ENCODE results near the gene TTC7B. TPM values are rescaled to one million over a fixed set of nuclear protein-coding genes. Genes with fewer than 3 reads are reported as not detected.

TTC7B gene
- total and polyA plus RNA-seq, 2 of the 13 experiments (the other 11 are each of a cell fraction or from before 2014, with no cell fraction given), result 1.3 to 3.2 TPM

DNA sequence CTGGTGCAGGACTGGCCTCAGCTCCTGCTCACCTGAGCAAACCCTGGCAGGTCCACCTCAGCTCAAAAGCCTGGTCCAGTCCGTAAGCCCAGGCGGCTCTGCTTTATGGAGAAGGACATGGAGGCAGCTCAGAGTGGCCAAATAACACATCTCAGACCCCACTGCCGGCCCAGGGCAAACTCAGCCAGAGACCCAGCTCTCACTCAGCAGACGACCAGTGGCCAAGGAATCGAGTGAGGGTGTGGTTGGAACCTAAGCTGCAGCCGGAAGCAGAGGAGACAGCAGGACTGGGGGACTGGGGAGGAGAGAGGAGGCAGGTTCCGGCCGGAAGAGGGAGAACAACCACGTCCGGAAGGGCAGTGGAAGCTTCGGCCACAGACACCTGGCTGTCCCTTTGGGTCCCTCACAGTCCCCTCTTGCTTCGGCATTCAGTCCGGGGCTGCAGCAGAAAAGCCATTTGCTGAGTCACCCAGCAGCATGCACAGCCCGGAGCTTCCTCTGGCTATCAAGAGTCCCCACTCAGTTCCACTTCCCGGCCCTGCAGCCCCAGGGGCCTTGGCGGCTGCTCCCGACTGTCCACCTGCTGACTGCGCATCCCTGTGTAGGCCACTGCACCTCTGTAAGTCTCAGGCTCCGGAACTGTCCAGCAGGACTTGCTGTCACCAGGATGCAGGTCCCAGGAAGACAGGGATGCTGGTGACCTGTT, 315.4 kb downstream of the TTC7B start (continued):
- TF ChIP-seq RXRB (CRISPR knock-in tag; IDR thresholded peaks at IDR 0.05; ENCODE audit: borderline replicate concordance) (no peak), DMAP1 (CRISPR knock-in tag; IDR thresholded peaks at IDR 0.05) (peak; percentile 45; the same call in 1 of the 2 replicates), ZNF317 (CRISPR knock-in tag; IDR thresholded peaks at IDR 0.05) (no peak), ZNF800 (CRISPR knock-in tag; IDR thresholded peaks at IDR 0.05) (no peak), NR3C1 (CRISPR knock-in tag; IDR thresholded peaks at IDR 0.05) (no peak), ZNF841 (CRISPR knock-in tag; IDR thresholded peaks at IDR 0.05; ENCODE audit: borderline replicate concordance) (no peak), YEATS4 (CRISPR knock-in tag; IDR thresholded peaks at IDR 0.05; ENCODE audit: borderline replicate concordance) (no peak), MEF2D (CRISPR knock-in tag; IDR thresholded peaks at IDR 0.05) (0 out of 2 replicates have a peak, but pooled peaks have one; percentile 15), HMGXB4 (CRISPR knock-in tag; IDR thresholded peaks at IDR 0.05; ENCODE audit: borderline replicate concordance in 1 of 2, low read depth in 1 of 2) (no peak), ZNF891 (CRISPR knock-in tag; IDR thresholded peaks at IDR 0.05) (0 out of 2 replicates have a peak, but pooled peaks have one; percentile 19), HOXA5 (CRISPR knock-in tag; IDR thresholded peaks at IDR 0.05) (no peak), FOXM1 (CRISPR knock-in tag; IDR thresholded peaks at IDR 0.05) (no peak), HCFC1 (IDR thresholded peaks at IDR 0.05; ENCODE audit: low read depth, low read length) (0 out of 2 replicates have a peak, but pooled peaks have one; percentile 16), TOE1 (CRISPR knock-in tag; IDR thresholded peaks at IDR 0.05) (no peak), ZBTB46 (CRISPR knock-in tag; IDR thresholded peaks at IDR 0.05; ENCODE audit: borderline replicate concordance) (no peak), JARID2 (CRISPR knock-in tag; IDR thresholded peaks at IDR 0.05; ENCODE audit: insufficient replicate concordance) (no peak)
- TF ChIP-seq, protein P1, sequence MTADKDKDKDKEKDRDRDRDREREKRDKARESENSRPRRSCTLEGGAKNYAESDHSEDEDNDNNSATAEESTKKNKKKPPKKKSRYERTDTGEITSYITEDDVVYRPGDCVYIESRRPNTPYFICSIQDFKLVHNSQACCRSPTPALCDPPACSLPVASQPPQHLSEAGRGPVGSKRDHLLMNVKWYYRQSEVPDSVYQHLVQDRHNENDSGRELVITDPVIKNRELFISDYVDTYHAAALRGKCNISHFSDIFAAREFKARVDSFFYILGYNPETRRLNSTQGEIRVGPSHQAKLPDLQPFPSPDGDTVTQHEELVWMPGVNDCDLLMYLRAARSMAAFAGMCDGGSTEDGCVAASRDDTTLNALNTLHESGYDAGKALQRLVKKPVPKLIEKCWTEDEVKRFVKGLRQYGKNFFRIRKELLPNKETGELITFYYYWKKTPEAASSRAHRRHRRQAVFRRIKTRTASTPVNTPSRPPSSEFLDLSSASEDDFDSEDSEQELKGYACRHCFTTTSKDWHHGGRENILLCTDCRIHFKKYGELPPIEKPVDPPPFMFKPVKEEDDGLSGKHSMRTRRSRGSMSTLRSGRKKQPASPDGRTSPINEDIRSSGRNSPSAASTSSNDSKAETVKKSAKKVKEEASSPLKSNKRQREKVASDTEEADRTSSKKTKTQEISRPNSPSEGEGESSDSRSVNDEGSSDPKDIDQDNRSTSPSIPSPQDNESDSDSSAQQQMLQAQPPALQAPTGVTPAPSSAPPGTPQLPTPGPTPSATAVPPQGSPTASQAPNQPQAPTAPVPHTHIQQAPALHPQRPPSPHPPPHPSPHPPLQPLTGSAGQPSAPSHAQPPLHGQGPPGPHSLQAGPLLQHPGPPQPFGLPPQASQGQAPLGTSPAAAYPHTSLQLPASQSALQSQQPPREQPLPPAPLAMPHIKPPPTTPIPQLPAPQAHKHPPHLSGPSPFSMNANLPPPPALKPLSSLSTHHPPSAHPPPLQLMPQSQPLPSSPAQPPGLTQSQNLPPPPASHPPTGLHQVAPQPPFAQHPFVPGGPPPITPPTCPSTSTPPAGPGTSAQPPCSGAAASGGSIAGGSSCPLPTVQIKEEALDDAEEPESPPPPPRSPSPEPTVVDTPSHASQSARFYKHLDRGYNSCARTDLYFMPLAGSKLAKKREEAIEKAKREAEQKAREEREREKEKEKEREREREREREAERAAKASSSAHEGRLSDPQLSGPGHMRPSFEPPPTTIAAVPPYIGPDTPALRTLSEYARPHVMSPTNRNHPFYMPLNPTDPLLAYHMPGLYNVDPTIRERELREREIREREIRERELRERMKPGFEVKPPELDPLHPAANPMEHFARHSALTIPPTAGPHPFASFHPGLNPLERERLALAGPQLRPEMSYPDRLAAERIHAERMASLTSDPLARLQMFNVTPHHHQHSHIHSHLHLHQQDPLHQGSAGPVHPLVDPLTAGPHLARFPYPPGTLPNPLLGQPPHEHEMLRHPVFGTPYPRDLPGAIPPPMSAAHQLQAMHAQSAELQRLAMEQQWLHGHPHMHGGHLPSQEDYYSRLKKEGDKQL (CRISPR knock-in tag; IDR thresholded peaks at IDR 0.05; ENCODE audit: low read depth), result no peak
